ENCODE data around the gene POLN.

- TF ChIP-seq TAF1 (IDR thresholded peaks at IDR 0.05; ENCODE audit: borderline replicate concordance, insufficient read depth, low read length) = no peak
- no peak for TF ChIP-seq REST (IDR thresholded peaks at IDR 0.05; ENCODE audit: insufficient read depth in 1 of 2, low read depth in 2 of 2, low read length in 2 of 2)
Measured at GRCh38 chr4:2064276-2064991, 177.5 kb downstream of the POLN start.
